HUES6 (cell line): ENCODE results near the gene MUC15.

Source experiments
- H3K27ac ChIP-seq: 2 replicates; pipeline ENCODE4 v1.7.0; 2013; ENCODE audit warnings: low read depth, mild to moderate bottlenecking, low read length, inconsistent platforms
- H3K27me3 ChIP-seq: 2 replicates; pipeline ENCODE4 v1.6.1; 2013; ENCODE audit warnings: low read length; ENCODE audit not compliant: control insufficient read depth, insufficient read depth
- H3K36me3 ChIP-seq: 2 replicates; pipeline ENCODE4 v1.6.1; 2013; ENCODE audit warnings: low read length; ENCODE audit not compliant: control insufficient read depth, insufficient read depth
- H3K4me1 ChIP-seq: 2 replicates; pipeline ENCODE4 v1.6.1; 2013; ENCODE audit warnings: low read length; ENCODE audit not compliant: control insufficient read depth, insufficient read depth
- H3K4me3 ChIP-seq: 2 replicates; pipeline ENCODE4 v1.5.1; 2013; ENCODE audit warnings: low read depth, low read length
- H3K9ac ChIP-seq: one replicate; pipeline ENCODE4 v1.6.1; 2013; ENCODE audit warnings: mild to moderate bottlenecking, low read length
- H3K9me3 ChIP-seq: 2 replicates; pipeline ENCODE4 v1.6.1; 2013; ENCODE audit warnings: low read depth, low read length; ENCODE audit not compliant: control insufficient read depth, insufficient read depth

MUC15 gene

DNA sequence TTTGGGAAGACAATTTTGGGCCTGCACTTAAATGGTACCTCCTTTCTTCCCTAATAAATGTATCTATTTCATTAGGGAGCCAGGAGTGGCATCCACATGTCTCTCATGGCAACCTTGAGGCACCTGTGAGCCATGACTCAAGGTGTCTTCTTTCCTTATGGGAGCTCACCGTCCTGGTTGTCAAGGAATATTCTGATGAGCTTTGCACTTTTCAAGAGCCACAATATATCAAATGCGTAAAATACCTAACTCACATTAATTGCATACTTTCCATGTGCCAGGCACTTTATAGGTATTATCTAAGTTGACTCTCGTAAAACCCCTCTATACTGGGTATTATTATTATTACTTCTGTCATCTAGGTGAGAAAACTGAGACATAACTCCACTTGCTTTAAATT lies 32.5 kb downstream of the MUC15 start:
- H3K9me3 ChIP-seq: no peaks in the 10 kb centered on the region

GRCh38 chr11:26537341-26537740 lies 34.7 kb downstream of the MUC15 start:
- H3K4me1 ChIP-seq: no peaks in the 10 kb centered on the region
- H3K36me3 ChIP-seq: no peaks in the 10 kb centered on the region
- H3K27ac ChIP-seq: no peak overlapping the region
- no peak overlapping the region for H3K9ac ChIP-seq
- no peaks in the 10 kb centered on the region for H3K9me3 ChIP-seq
- H3K27me3 ChIP-seq: no peaks in the 10 kb centered on the region
- no peak overlapping the region for H3K4me3 ChIP-seq

More for the DNA sequence above, 32.5 kb downstream of the MUC15 start:
- H3K27ac ChIP-seq: no peak overlapping the region
- no peak overlapping the region for H3K4me3 ChIP-seq
- no peaks in the 10 kb centered on the region for H3K4me1 ChIP-seq
- no peaks in the 10 kb centered on the region for H3K36me3 ChIP-seq
- H3K27me3 ChIP-seq: no peaks in the 10 kb centered on the region
- no peak overlapping the region for H3K9ac ChIP-seq

DNA sequence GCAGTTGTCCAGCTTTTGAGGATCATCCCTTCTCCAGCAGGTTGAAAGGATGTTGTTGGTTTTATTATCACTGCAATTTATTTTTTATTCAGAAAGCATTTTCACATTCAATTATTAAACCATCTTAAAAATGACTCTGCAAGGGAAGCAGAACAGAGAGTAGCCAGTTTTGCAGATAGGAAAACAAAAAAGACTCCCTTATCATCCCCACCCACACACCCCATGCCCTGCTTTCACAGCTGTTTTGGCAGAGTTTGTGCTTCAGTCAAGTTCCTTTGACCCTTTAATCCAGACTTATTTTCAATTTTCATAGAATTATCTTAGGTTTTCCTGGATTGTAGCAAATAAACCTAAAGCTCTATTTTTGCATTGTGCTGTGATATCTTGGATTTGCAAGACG lies 44.4 kb downstream of the MUC15 start:
- peaks cover 22% of the 10 kb centered on the region for H3K27me3 ChIP-seq
- no peaks in the 10 kb centered on the region for H3K9me3 ChIP-seq
- H3K9ac ChIP-seq: no peak overlapping the region
- H3K36me3 ChIP-seq: no peaks in the 10 kb centered on the region
- H3K4me3 ChIP-seq: no peak overlapping the region
- H3K4me1 ChIP-seq: peaks cover 5% of the 10 kb centered on the region
- H3K27ac ChIP-seq: no peak overlapping the region

- H3K36me3 ChIP-seq: no peaks in the 10 kb centered on the region
- H3K9me3 ChIP-seq: no peaks in the 10 kb centered on the region
- H3K4me3 ChIP-seq: peak overlapping the region; percentile 62
- H3K9ac ChIP-seq: peak overlapping the region; percentile 43
- H3K4me1 ChIP-seq: peaks cover 5% of the 10 kb centered on the region
- H3K27ac ChIP-seq: peak overlapping the region; percentile 57; the same call in 1 of the 2 replicates
- H3K27me3 ChIP-seq: peaks cover 22% of the 10 kb centered on the region
Observed at GRCh38 chr11:26522912-26523610, 49.0 kb downstream of the MUC15 start.

DNA sequence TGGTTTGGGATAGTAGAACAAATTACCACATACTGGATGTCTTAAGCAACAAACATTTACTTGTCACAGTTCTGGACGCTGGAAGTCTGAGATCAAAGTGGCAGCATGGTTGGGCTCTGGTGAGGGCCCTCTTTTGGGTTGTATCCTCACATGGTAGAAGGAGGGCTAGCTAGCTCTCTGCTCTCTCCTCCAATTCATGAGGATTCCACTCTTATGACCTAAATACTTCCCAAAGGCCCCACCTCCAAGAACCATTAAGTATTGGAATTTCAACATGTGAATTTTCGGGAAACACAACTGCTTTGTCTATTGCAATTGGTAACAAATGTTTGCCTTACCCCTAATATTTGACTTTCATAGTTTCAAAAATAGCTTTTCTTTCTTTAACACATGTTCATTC lies 52.6 kb downstream of the MUC15 start:
- H3K27ac ChIP-seq: no peak overlapping the region

GRCh38 chr11:26512196-26512595 lies 59.9 kb downstream of the MUC15 start:
- Histone ChIP-seq H3K4me1 (no peaks in the 10 kb centered on the region), H3K27me3 (no peaks in the 10 kb centered on the region), H3K9ac (no peak overlapping the region), H3K36me3 (no peaks in the 10 kb centered on the region), H3K9me3 (no peaks in the 10 kb centered on the region), H3K4me3 (no peak overlapping the region), H3K27ac (no peak overlapping the region)

More for the DNA sequence above, 52.6 kb downstream of the MUC15 start:
- H3K4me1 ChIP-seq: peaks cover 5% of the 10 kb centered on the region
- no peaks in the 10 kb centered on the region for H3K36me3 ChIP-seq
- H3K9me3 ChIP-seq: no peaks in the 10 kb centered on the region
- no peak overlapping the region for H3K4me3 ChIP-seq
- no peak overlapping the region for H3K9ac ChIP-seq
- H3K27me3 ChIP-seq: peaks cover 9% of the 10 kb centered on the region

DNA sequence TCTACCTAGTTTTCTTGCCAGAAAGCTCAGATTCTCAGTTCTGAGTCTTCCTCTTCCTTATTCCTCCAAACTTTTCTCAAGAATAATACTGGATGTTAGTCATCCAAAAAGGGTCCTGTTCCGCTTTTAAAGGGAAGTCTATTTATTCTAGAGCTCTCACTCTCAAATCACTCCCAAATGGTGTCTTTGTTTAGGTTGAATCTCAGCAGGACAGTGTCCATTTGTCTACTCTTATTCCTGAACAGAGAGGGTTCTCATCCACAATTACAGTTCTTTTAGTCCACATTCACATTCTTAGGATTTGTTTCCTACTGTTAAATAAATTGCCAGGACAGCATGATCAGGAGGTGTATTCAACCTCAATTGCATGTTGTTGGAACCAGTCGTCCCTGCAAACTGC lies 61.3 kb downstream of the MUC15 start:
- Histone ChIP-seq H3K4me3 (no peak overlapping the region), H3K9ac (no peak overlapping the region), H3K4me1 (no peaks in the 10 kb centered on the region), H3K9me3 (no peaks in the 10 kb centered on the region), H3K27ac (no peak overlapping the region), H3K36me3 (no peaks in the 10 kb centered on the region), H3K27me3 (no peaks in the 10 kb centered on the region)

GRCh38 chr11:26510164-26510563 lies 61.9 kb downstream of the MUC15 start:
- no peak overlapping the region for H3K9ac ChIP-seq
- H3K9me3 ChIP-seq: no peaks in the 10 kb centered on the region

More at GRCh38 chr11:26510164-26510563, 61.9 kb downstream of the MUC15 start:
- H3K36me3 ChIP-seq: no peaks in the 10 kb centered on the region
- H3K27ac ChIP-seq: no peak overlapping the region
- H3K27me3 ChIP-seq: no peaks in the 10 kb centered on the region
- no peak overlapping the region for H3K4me3 ChIP-seq
- H3K4me1 ChIP-seq: no peaks in the 10 kb centered on the region
